ENCODE results near the gene LRBA. TPM values are rescaled to one million over a fixed set of nuclear protein-coding genes. Genes with fewer than 3 reads are reported as not detected.

LRBA gene
- total RNA-seq, 1 donor from 2014 or later = 93.1 TPM

DNA sequence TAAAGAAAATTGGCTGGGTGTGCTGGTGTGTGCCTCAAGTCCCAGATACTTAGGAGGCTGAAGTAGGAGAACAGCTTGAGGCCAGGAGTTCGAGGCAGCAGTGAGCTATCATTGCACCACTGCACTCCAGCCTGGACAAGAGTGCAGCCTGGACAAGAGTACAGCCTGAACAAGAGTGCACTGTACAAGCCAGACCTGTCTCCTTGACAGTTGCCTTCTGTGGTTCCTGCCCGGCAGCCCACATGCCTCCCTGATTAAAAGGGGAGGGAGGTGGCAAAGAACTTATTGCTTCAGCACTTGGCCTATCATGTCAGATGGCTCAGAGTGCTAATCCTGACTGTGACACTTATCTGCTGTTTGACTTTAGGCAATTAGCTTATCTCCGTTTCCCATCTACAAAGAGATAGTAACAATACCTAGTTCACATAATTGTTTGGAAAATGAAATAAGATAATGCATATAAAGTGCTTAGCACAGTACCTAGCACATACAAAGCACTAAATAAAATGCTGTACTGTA is 687.8 kb downstream of the LRBA start:
- DNase-seq (ENCODE audit: low spot score) = no peak

- DNase-seq (ENCODE audit: low spot score) = no peak
Observed at GRCh38 chr4:150325872-150326271, 689.2 kb downstream of the LRBA start.

- no peak for DNase-seq (ENCODE audit: low spot score)
Observed at GRCh38 chr4:150323406-150324325, 691.4 kb downstream of the LRBA start.

DNA sequence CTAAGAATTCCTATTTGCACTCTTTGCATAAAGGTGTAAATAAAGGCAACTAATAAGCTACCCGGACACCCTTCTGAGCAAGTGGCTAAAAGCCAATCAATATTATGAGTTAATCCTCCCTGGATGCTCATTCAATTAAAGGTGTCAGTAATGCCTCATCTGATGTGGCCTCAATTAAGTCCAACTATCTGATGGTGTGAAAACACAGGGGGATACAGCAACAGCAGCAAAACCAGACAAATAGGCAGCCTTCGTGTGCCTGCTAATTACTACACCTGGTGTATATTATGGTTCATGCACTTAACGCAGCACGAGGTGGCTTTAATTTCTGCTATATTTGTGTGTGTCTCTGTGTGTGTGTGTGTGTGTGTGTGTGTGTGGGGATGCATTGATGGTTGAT is 692.4 kb downstream of the LRBA start:
- DNase-seq (ENCODE audit: low spot score) = no peak

GRCh38 chr4:150321113-150321512 is 694.0 kb downstream of the LRBA start:
- DNase-seq (ENCODE audit: low spot score) = no peak

DNA sequence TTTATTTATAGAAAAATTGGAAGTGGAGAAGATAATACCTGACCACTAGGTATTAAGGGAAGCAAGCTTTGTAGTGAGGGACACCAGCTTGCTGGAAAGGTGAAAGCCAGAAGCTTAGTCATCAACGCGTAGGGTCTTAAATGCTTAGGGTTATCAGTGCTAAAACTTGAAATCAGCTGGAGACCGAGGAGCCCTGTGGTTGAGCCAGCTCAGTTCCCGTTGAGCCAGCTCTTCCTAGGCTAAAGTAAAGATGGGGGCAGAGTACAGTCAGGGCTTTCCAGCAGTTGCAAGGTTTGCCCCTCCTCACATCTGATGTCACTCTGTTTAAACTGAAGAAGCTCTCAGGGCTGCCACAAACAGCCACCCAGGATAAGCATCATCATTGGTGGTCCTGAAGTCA is 696.1 kb downstream of the LRBA start:
- no peak for DNase-seq (ENCODE audit: low spot score)

GRCh38 chr4:150318527-150318926 is 696.6 kb downstream of the LRBA start:
- no peak for DNase-seq (ENCODE audit: low spot score)

DNA sequence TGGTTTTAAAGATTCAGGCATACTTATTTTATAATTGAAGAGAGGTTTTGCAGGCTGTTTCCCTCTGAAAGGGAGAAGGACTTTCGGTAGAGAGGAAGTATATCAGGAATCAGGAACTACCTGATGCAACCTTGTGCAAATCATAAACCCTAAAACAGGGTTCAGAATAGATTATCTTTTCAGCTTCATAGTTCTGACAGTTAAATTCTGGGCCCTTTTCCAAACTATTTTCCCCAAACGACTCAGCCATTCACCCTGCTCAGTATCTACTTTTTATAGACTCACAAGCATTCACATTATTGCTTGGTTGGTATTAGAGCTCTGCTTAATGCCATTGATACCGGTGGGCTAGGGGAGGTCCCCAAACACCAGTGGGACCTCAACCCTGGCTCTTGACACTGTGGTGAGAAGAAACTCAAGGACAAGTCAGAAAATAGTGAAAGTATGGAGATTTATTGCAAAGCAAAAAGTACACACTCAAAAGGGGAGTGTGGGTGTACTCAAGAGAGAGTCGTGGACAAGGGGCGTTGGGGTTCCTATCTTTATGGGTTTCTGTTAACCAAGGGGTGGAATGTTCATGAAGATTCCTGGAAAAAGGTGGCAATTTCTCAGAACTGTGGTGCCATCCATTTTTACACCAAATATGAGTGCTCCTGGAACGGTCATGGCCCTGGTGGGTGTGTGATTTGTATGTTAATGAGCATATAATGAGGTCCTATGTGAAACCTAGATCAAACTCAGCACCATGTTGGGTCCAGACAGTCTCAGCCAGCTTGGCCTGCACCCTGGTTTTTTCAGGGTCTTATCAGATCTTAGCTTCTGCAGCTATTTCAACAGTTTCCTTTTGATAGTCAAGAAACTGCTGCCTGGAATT is 698.5 kb downstream of the LRBA start:
- no peak for DNase-seq (ENCODE audit: low spot score)

DNA sequence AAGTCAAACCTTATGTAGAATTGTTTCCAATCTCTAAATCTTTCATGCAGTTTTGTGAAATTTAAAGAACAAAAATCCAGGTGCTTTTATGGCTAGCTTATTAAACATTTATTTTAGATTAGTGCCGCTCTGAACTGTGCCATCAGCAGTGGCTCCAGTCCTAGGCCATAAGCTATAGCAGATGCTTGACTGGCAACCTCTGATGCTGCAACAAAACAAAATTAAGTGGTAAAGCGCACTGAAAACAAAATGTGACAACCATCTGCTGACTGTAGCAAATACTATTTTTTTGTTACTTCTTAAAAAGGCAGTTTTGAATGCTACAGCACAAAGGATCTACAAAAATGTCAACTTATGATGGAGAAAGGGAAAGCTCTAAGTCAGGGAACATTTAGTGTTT is 699.4 kb downstream of the LRBA start:
- no peak for DNase-seq (ENCODE audit: low spot score)

DNA sequence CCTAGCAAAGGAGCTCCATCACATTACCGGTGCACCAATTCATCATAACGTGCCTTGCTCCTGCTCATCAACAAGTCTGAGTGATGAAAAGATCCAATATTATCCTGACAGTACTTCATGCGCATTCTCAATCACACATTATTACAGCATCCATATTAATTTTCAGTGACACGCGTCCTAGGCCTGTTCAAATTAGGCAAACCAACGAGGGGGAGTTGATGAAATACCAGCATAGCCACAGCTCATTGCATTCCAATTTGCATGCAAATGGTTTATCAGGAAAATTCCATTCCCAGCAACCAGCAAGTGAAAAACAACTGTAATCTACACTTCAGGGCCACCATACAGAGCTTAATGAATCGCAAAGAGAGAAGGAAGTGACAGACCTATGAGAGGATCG is 699.9 kb downstream of the LRBA start:
- no peak for DNase-seq (ENCODE audit: low spot score)

- no peak for DNase-seq (ENCODE audit: low spot score)
Observed at GRCh38 chr4:150314031-150314430, 701.1 kb downstream of the LRBA start.

DNA sequence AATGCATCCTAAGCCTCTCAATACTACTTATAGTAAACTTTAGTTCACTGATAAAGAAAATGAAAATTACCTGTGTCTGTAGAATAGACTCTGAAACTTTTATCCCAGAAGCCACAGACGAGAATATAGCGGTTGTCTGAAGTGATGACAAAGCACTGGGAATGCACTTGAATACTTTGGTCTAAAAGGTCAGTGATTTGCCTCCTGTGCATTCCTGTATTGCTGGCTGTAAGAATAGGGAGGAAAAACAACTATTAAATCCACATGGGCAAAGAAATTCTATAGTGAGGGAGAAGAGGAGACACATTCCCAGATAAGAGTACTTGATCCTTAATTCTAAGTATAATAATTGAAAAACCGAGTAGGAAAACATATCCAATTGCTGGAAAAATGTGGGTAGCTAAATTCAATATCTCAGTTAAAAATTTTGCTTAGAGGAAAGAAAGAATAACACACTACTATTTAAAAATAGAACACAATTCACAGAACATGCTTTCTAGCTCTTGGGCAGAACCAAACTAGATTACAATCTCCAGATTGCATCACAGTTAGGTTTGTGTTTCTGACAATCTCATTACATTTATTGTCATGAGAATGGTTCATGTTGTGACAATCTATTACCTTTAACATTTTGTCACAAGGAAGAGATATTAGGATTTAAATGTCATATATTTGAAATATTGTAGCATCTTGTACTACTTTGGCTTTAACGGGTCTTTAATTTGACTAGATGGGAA is 704.8 kb downstream of the LRBA start:
- no peak for DNase-seq (ENCODE audit: low spot score)

DNA sequence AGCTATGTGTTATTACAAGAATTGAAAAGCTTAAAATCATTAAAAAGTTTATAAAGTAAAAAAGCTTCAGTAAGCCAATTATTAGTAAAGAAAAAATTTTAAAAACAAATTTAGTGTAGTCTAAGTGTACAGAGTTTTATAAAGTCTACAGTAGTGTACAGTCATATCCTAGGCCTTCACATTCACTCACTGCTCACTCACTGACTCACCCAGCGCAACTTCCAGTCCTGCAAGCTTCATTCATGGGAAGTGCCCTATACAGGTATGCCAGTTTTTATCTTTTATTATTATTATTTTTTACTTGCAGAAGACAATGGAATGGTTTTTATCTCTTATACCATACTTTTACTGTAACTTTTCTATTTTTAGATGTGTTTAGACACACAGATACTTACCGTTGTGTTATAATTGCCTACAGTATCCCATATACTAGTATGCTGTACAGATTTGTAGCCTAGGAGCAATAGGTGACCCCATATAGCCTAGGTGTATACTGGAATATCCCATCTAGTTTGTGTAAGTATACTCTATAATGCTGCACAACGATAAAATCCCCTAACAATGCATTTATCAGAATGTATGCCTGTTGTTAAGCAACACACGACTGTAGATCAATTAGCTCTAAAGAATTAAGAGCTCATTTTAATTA is 706.1 kb downstream of the LRBA start:
- no peak for DNase-seq (ENCODE audit: low spot score)

DNA sequence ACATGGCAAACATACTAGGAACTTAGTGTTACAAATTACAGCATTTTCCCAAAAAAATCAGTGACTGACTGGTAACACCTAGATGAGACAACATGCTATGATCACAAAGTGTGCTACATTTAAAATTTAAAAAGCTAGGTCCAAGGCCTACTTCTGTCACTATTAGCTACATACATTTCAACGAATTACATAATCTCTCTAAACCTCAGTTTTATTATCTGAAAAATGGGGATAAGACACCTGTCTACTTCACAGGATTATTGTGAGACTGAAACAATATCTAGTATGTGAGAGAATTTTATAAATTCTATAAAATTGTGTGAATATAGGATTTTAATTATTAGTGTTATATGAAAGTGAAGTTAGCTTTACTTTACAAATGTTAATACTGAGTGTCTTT is 708.4 kb downstream of the LRBA start:
- DNase-seq (ENCODE audit: low spot score) = no peak

- no peak for DNase-seq (ENCODE audit: low spot score)
Observed at GRCh38 chr4:150305995-150306394, 709.1 kb downstream of the LRBA start.

GRCh38 chr4:150302553-150302952 is 712.5 kb downstream of the LRBA start:
- DNase-seq (ENCODE audit: low spot score) = no peak

- no peak for DNase-seq (ENCODE audit: low spot score)
Observed at GRCh38 chr4:150299816-150300215, 715.3 kb downstream of the LRBA start.

DNA sequence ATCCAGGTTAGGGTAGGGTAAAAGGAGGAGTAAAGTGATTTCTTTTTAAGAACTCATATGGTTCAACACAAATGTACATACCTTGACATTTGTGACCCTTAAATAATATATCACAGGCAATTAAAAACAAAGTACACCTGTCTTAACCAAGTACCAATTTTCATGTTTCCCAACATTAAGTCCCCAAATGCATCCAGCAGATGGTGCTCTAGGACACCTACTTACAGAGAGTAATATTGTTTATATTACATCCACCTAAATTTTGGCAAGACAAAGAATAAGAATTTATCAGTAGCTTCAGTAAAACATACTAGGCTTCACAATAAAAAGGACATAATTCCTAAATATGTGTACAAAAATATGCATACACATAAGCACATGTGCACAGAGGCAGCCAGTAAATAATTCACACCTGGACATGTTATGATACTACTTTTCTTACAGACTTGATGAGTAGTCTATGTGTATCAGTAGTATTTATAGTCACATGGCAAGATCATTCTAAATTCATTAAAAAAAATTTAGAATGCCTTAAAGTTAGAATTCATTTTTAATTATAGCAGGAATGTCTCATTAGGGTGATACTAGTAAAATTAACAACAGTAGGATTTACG is 717.1 kb downstream of the LRBA start:
- no peak for DNase-seq (ENCODE audit: low spot score)

DNA sequence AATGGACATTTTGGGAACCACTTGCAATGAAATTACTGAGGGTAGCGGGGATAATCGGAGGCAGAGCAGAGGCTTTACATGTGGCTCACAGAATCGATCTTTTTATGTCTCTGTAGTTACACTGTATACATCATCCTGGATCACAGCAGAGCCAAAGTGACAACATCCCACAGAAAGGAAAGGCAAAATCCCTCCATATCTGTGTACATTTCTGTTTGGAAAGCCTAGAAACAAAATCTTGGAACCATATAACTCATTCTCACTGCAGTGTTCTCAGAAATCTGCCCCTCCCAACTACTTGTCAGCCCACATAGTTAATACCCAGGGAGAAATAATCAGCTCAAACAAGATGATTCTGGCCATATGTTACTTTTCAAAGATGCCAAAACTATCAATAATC is 725.2 kb downstream of the LRBA start:
- no peak for DNase-seq (ENCODE audit: low spot score)

GRCh38 chr4:150289198-150289597 is 725.9 kb downstream of the LRBA start:
- no peak for DNase-seq (ENCODE audit: low spot score)

- DNase-seq (ENCODE audit: low spot score) = no peak
Observed at GRCh38 chr4:150286656-150287055, 728.4 kb downstream of the LRBA start.
